Hepatocyte (in vitro differentiated cells): ENCODE measurements around the gene FBXL17. TPM values are rescaled to one million over a fixed set of nuclear protein-coding genes. Genes with fewer than 3 reads are reported as not detected.

Experiments
- DNase-seq: peaks from one replicate; pipeline ENCODE4 v3.0.0-alpha.2; 2016; ENCODE audit warnings: low spot score
- H2AFZ ChIP-seq: fragments of 200-600 bp; sonication (generic); 2 replicates; pipeline ENCODE4 v1.6.0; 2016; ENCODE audit warnings: antibody characterized with exemption, mild to moderate bottlenecking
- H3K27ac ChIP-seq: fragments of 200-600 bp; sonication (generic); 2 replicates; pipeline ENCODE4 v1.5.1; 2016; ENCODE audit warnings: mild to moderate bottlenecking
- H3K27me3 ChIP-seq: fragments of 200-600 bp; sonication (generic); 2 replicates; pipeline ENCODE4 v1.6.1; 2016
- H3K36me3 ChIP-seq: fragments of 200-600 bp; sonication (generic); replicated peaks from 2 replicates; pipeline ENCODE4 v1.5.1; 2016; ENCODE audit warnings: low read depth; ENCODE audit not compliant: insufficient read depth
- H3K4me1 ChIP-seq: fragments of 200-600 bp; sonication (generic); 2 replicates; pipeline ENCODE4 v1.5.1; 2016; ENCODE audit warnings: mild to moderate bottlenecking, moderate library complexity; ENCODE audit not compliant: insufficient read depth
- H3K4me2 ChIP-seq: fragments of 200-600 bp; sonication (generic); 2 replicates; pipeline ENCODE4 v1.6.0; 2016
- H3K4me3 ChIP-seq: fragments of 200-600 bp; sonication (generic); 2 replicates; pipeline ENCODE4 v1.5.1; 2016; ENCODE audit warnings: mild to moderate bottlenecking
- H3K79me2 ChIP-seq: fragments of 200-600 bp; sonication (generic); 2 replicates; pipeline ENCODE4 v1.6.0; 2017; ENCODE audit warnings: mild to moderate bottlenecking
- H3K9me2 ChIP-seq: fragments of 200-600 bp; sonication (generic); replicated peaks from 2 replicates; pipeline ENCODE4 v1.6.0; 2017; ENCODE audit warnings: mild to moderate bottlenecking; ENCODE audit not compliant: insufficient read depth
- H3K9me3 ChIP-seq: fragments of 200-600 bp; sonication (generic); 2 replicates; pipeline ENCODE4 v1.5.1; 2016; ENCODE audit warnings: low read depth, mild to moderate bottlenecking
- H4K20me1 ChIP-seq: fragments of 200-600 bp; sonication (generic); 2 replicates; pipeline ENCODE4 v1.6.0; 2016; ENCODE audit warnings: mild to moderate bottlenecking; ENCODE audit not compliant: insufficient read depth, poor library complexity, severe bottlenecking
- CTCF ChIP-seq: fragments of 200-600 bp; sonication (generic); IDR thresholded peaks from 2 replicates; pipeline ENCODE4 v1.5.1; 2016; ENCODE audit warnings: antibody characterized with exemption, mild to moderate bottlenecking; ENCODE audit not compliant: poor library complexity
- EZH2 ChIP-seq: fragments of 200-600 bp; sonication (generic); IDR thresholded peaks from 2 replicates; pipeline ENCODE4 v1.6.1; 2016; ENCODE audit warnings: antibody characterized with exemption, mild to moderate bottlenecking, borderline replicate concordance
- EZH2phosphoT487 ChIP-seq: fragments of 200-600 bp; sonication (generic); IDR thresholded peaks from one replicate; pipeline ENCODE4 v1.6.1; 2018; ENCODE audit warnings: antibody characterized with exemption, mild to moderate bottlenecking, low read depth, moderate library complexity; ENCODE audit not compliant: unreplicated experiment, severe bottlenecking
- WGBS: methylation state at CpG from one replicate; pipeline ENCODE4 v1.1.6; 2016; ENCODE audit warnings: low lambda C conversion rate; ENCODE audit errors: missing lambda C conversion rate; 5-methylcytosine and 5-hydroxymethylcytosine counted together
- polyA plus RNA-seq: library from polyadenylated mRNA; unstranded; fragments of >200 nt; fragmentation: Nextera tagmentation; extraction: Ambion mirVana; gene quantifications from 2 replicates; pipeline ENCODE4 v1.2.1, GENCODE V29; 2016
- total RNA-seq: library from RNA; depleted of rRNA; stranded (reverse); fragments of >200 nt; gene quantifications from 2 replicates; pipeline ENCODE4 v1.2.3, GENCODE V29; 2014

Gene FBXL17
- total and polyA plus RNA-seq, 2 experiments from 2014 or later = 12.5 to 18.2 TPM

GRCh38 chr5:108280960-108281569, 100.8 kb downstream of the FBXL17 start:
- peaks cover 26% of the 10 kb centered on the region for H3K79me2 ChIP-seq
- no peaks in the 10 kb centered on the region for H3K9me2 ChIP-seq
- TF ChIP-seq EZH2 (no peak), CTCF (no peak), EZH2phosphoT487 (no peak)
- no peaks in the 10 kb centered on the region for H3K9me3 ChIP-seq
- H4K20me1 ChIP-seq = no peaks in the 10 kb centered on the region
- no peak overlapping the region for H3K4me2 ChIP-seq
- no peak overlapping the region for H3K27ac ChIP-seq
- no peak for DNase-seq
- H3K36me3 ChIP-seq = no peaks in the 10 kb centered on the region
- H3K4me1 ChIP-seq = no peaks in the 10 kb centered on the region
- no peak overlapping the region for H3K4me3 ChIP-seq
- H3K27me3 ChIP-seq = no peaks in the 10 kb centered on the region
- H2AFZ ChIP-seq = no peak overlapping the region

GRCh38 chr5:108280248-108280647, 101.7 kb downstream of the FBXL17 start:
- Histone ChIP-seq H3K27ac (no peak overlapping the region), H3K79me2 (peaks cover 26% of the 10 kb centered on the region), H2AFZ (no peak overlapping the region), H3K9me3 (no peaks in the 10 kb centered on the region), H3K27me3 (no peaks in the 10 kb centered on the region), H3K9me2 (no peaks in the 10 kb centered on the region), H3K4me2 (no peak overlapping the region), H3K4me3 (no peak overlapping the region), H4K20me1 (no peaks in the 10 kb centered on the region), H3K36me3 (no peaks in the 10 kb centered on the region), H3K4me1 (no peaks in the 10 kb centered on the region)
- no peak for DNase-seq
- TF ChIP-seq EZH2 (no peak), CTCF (no peak), EZH2phosphoT487 (no peak)

- H3K4me2 ChIP-seq = no peak overlapping the region
- H4K20me1 ChIP-seq = no peaks in the 10 kb centered on the region
- peaks cover 26% of the 10 kb centered on the region for H3K79me2 ChIP-seq
- no peaks in the 10 kb centered on the region for H3K36me3 ChIP-seq
- no peak overlapping the region for H3K4me3 ChIP-seq
- no peak for DNase-seq
- no peaks in the 10 kb centered on the region for H3K9me2 ChIP-seq
- H3K27me3 ChIP-seq = no peaks in the 10 kb centered on the region
- no peak overlapping the region for H3K27ac ChIP-seq
- H3K9me3 ChIP-seq = no peaks in the 10 kb centered on the region
- 89% methylated on average over 3 of the region's 3 CpGs for WGBS
- no peak overlapping the region for H2AFZ ChIP-seq
- TF ChIP-seq EZH2phosphoT487 (no peak), EZH2 (no peak), CTCF (no peak)
- H3K4me1 ChIP-seq = no peaks in the 10 kb centered on the region
Measured at GRCh38 chr5:108278285-108279240, 103.3 kb downstream of the FBXL17 start.
